H1 (cell line): ENCODE results near the gene DENND1A. TPM values are rescaled to one million over a fixed set of nuclear protein-coding genes. Genes with fewer than 3 reads are reported as not detected.

Experiments used
- CTCF ChIA-PET: fragments of 300-600 bp; sonication (Branson Sonifier 250); formaldehyde crosslinking; loops from one replicate; lab custom pipeline; 2021; ENCODE audit not compliant: partially characterized antibody; lab: Charles Lee
- POLR2A ChIA-PET: fragments of 300-600 bp; sonication (Branson Sonifier 250); formaldehyde crosslinking; loops from one replicate; lab custom pipeline; 2021; ENCODE audit warnings: inconsistent platforms; ENCODE audit not compliant: partially characterized antibody; lab: Charles Lee
- DNase-seq, 2 experiments: peaks; one replicate each; pipeline versions ENCODE4 v3.0.0 to v3.0.0-alpha.2; 2010 to 2022; ENCODE audit warnings: low spot score in 2 of 2, low read depth in 1 of 2, mixed read lengths in 1 of 2
- FAIRE-seq: peaks from 2 replicates; lab custom pipeline; 2011; peaks lifted over from hg19 to GRCh38; lab: Jason Lieb, UNC
- H2AFZ ChIP-seq: 2 replicates; pipeline ENCODE4 v1.8.1; 2012; ENCODE audit warnings: low read length, inconsistent platforms
- H2AK5ac ChIP-seq: 2 replicates; pipeline ENCODE4 v1.6.1; 2013; ENCODE audit warnings: low read depth, low read length
- H2BK120ac ChIP-seq: replicated peaks from 2 replicates; pipeline ENCODE3; 2013; ENCODE audit warnings: low read depth, low read length, inconsistent platforms
- H2BK12ac ChIP-seq: 2 replicates; pipeline ENCODE4 v1.6.1; 2013; ENCODE audit warnings: low read depth, low read length
- H2BK15ac ChIP-seq: 2 replicates; pipeline ENCODE4 v1.6.1; 2013; ENCODE audit warnings: low read length
- H2BK20ac ChIP-seq: 2 replicates; pipeline ENCODE4 v1.6.1; 2013; ENCODE audit warnings: low read length
- H2BK5ac ChIP-seq: 2 replicates; pipeline ENCODE4 v1.6.1; 2013; ENCODE audit warnings: low read depth, low read length
- H3K14ac ChIP-seq: 2 replicates; pipeline ENCODE4 v1.6.1; 2013; ENCODE audit warnings: inconsistent platforms; ENCODE audit not compliant: insufficient read length
- H3K18ac ChIP-seq: 2 replicates; pipeline ENCODE4 v1.6.1; 2013; ENCODE audit warnings: low read length; ENCODE audit errors: extremely low read depth
- H3K23ac ChIP-seq: 2 replicates; pipeline ENCODE4 v1.6.1; 2013; ENCODE audit warnings: inconsistent platforms; ENCODE audit not compliant: insufficient read length
- H3K23me2 ChIP-seq: 2 replicates; pipeline ENCODE4 v1.6.1; 2013; ENCODE audit warnings: low read depth, low read length
- H3K27ac ChIP-seq: 2 replicates; pipeline ENCODE4 v1.6.1; 2011; ENCODE audit warnings: low read depth, low read length, inconsistent platforms
- H3K27me3 ChIP-seq, 4 experiments: replicated peaks in 1 of 4; 1 replicate in 1 of 4; 2 replicates in 3 of 4; pipeline versions ENCODE4 v1.6.1 to v1.8.1; 2011 to 2013; ENCODE audit warnings: low read length in 3 of 4, mild to moderate bottlenecking in 3 of 4, inconsistent platforms in 2 of 4, mixed read lengths in 2 of 4, moderate library complexity in 1 of 4; ENCODE audit not compliant: control insufficient read depth in 3 of 4, insufficient read depth in 3 of 4; ENCODE audit errors: extremely low read depth in 1 of 4
- H3K36me3 ChIP-seq, 4 experiments: 2 replicates each; pipeline versions ENCODE4 v1.6.1 to v1.8.1; 2011 to 2013; ENCODE audit warnings: mild to moderate bottlenecking in 4 of 4, low read length in 3 of 4, moderate library complexity in 2 of 4, control low read depth in 1 of 4, inconsistent platforms in 1 of 4; ENCODE audit not compliant: insufficient read depth in 4 of 4, control insufficient read depth in 2 of 4
- H3K4ac ChIP-seq: replicated peaks from 2 replicates; pipeline ENCODE3; 2013; ENCODE audit warnings: low read length, low read depth, mixed read lengths, inconsistent platforms; ENCODE audit not compliant: insufficient read length
- H3K4me1 ChIP-seq, 4 experiments: replicated peaks in 1 of 4; 1 replicate in 1 of 4; 2 replicates in 3 of 4; pipeline versions ENCODE4 v1.6.1 to v1.8.1; 2011 to 2013; ENCODE audit warnings: low read length in 3 of 4, inconsistent platforms in 2 of 4, mixed read lengths in 1 of 4; ENCODE audit not compliant: insufficient read depth in 4 of 4, control insufficient read depth in 3 of 4
- H3K4me2 ChIP-seq, 2 experiments: 2 replicates each; pipeline versions ENCODE4 v1.6.1 to v1.8.1; 2011 to 2013; ENCODE audit warnings: low read depth in 2 of 2, low read length in 2 of 2, control low read depth in 1 of 2, inconsistent platforms in 1 of 2, mild to moderate bottlenecking in 1 of 2; ENCODE audit not compliant: insufficient read depth in 1 of 2
- H3K4me3 ChIP-seq, 4 experiments: fragments of 200-600, 300-600 bp in 1 of 4; sonication (generic), shearing (Covaris generic), sonication (Bioruptor Twin) in 1 of 4; 2 replicates each; pipeline versions ENCODE4 v1.5.1 to v1.8.1; 2011 to 2016; ENCODE audit warnings: low read length in 4 of 4, low read depth in 3 of 4, control low read depth in 2 of 4, inconsistent platforms in 2 of 4, mild to moderate bottlenecking in 2 of 4, mixed read lengths in 1 of 4, moderate library complexity in 1 of 4; ENCODE audit not compliant: insufficient read depth in 2 of 4; ENCODE audit errors: extremely low read depth in 1 of 4
- H3K56ac ChIP-seq: replicated peaks from 2 replicates; pipeline ENCODE3; 2013; ENCODE audit warnings: low read depth, mild to moderate bottlenecking, mixed read lengths, low read length, inconsistent platforms; ENCODE audit not compliant: insufficient read length
- H3K79me1 ChIP-seq: 2 replicates; pipeline ENCODE4 v1.6.1; 2013; ENCODE audit warnings: low read depth, low read length, control low read depth
- H3K79me2 ChIP-seq, 2 experiments: 2 replicates each; pipeline versions ENCODE4 v1.6.1 to v1.8.1; 2012 to 2013; ENCODE audit warnings: low read length in 2 of 2, mild to moderate bottlenecking in 2 of 2, inconsistent platforms in 1 of 2; ENCODE audit not compliant: insufficient read depth in 2 of 2, control insufficient read depth in 1 of 2
- H3K9ac ChIP-seq, 4 experiments: replicated peaks in 1 of 4; 1 replicate in 1 of 4; 2 replicates in 3 of 4; pipeline versions ENCODE4 v1.6.1 to v1.8.1; 2011 to 2013; ENCODE audit warnings: low read depth in 3 of 4, low read length in 3 of 4, control low read depth in 2 of 4, mild to moderate bottlenecking in 2 of 4, moderate library complexity in 2 of 4, inconsistent platforms in 1 of 4; ENCODE audit errors: extremely low read depth in 1 of 4
- H3K9me3 ChIP-seq, 2 experiments: 2 replicates each; pipeline versions ENCODE4 v1.6.1 to v1.8.1; 2012 to 2013; ENCODE audit warnings: mild to moderate bottlenecking in 2 of 2, moderate library complexity in 2 of 2, control low read depth in 1 of 2, inconsistent platforms in 1 of 2, low read depth in 1 of 2, low read length in 1 of 2, mixed read lengths in 1 of 2; ENCODE audit not compliant: insufficient read depth in 2 of 2
- H4K20me1 ChIP-seq, 2 experiments: replicated peaks in 1 of 2; 2 replicates each; pipeline versions ENCODE3 to v1.8.1; 2011 to 2013; ENCODE audit warnings: inconsistent platforms in 2 of 2, low read length in 2 of 2, mild to moderate bottlenecking in 1 of 2; ENCODE audit not compliant: insufficient read depth in 2 of 2, control insufficient read depth in 1 of 2
- H4K5ac ChIP-seq: 2 replicates; pipeline ENCODE4 v1.6.1; 2013; ENCODE audit warnings: low read length, low read depth, mixed read lengths, inconsistent platforms; ENCODE audit not compliant: insufficient read length
- H4K8ac ChIP-seq: 2 replicates; pipeline ENCODE4 v1.8.0; 2013; ENCODE audit warnings: mild to moderate bottlenecking, moderate library complexity, low read length, inconsistent platforms; ENCODE audit not compliant: insufficient read depth; ENCODE audit errors: extremely low read depth
- H4K91ac ChIP-seq: replicated peaks from 2 replicates; pipeline ENCODE3; 2013; ENCODE audit warnings: low read length, mixed read lengths, inconsistent platforms; ENCODE audit not compliant: insufficient read length
- MAFK ChIP-seq: IDR thresholded peaks from 2 replicates; pipeline ENCODE4 v1.6.1; 2012; ENCODE audit warnings: low read depth, mild to moderate bottlenecking, improper control_type of control experiment, low read length
- NANOG ChIP-seq: IDR thresholded peaks from 2 replicates; pipeline ENCODE4 v1.6.1; 2011; ENCODE audit warnings: low read length, low read depth, mild to moderate bottlenecking, inconsistent platforms; ENCODE audit not compliant: insufficient read depth, poor library complexity, severe bottlenecking
- POLR2AphosphoS5 ChIP-seq: IDR thresholded peaks from 2 replicates; pipeline ENCODE4 v1.6.1; 2011; ENCODE audit warnings: low read depth, low read length
- RBBP5 ChIP-seq: IDR thresholded peaks from 2 replicates; pipeline ENCODE4 v1.7.1; 2012; ENCODE audit warnings: low read depth, mild to moderate bottlenecking, inconsistent platforms, low read length, moderate library complexity, borderline replicate concordance
- RXRA ChIP-seq: IDR thresholded peaks from 2 replicates; pipeline ENCODE4 v1.6.1; 2011; ENCODE audit warnings: low read depth, mild to moderate bottlenecking, low read length, moderate library complexity; ENCODE audit not compliant: insufficient read depth
- SIRT6 ChIP-seq: IDR thresholded peaks from one replicate; pipeline ENCODE4 v1.7.1; 2012; ENCODE audit warnings: low read length, inconsistent platforms
- TAF7 ChIP-seq: optimal IDR thresholded peaks from 2 replicates; pipeline ENCODE3; 2011; ENCODE audit warnings: low read depth, mild to moderate bottlenecking, inconsistent platforms, low read length, moderate library complexity, borderline replicate concordance
- WGBS, 2 experiments: shearing (Covaris generic) in 1 of 2; methylation state at CpG; one replicate each; pipeline versions ENCODE4 v1.1.6 to v1.1.7; 2013 to 2015; ENCODE audit warnings: low lambda C conversion rate in 2 of 2, mixed read lengths in 2 of 2, inconsistent platforms in 1 of 2, low coverage in 1 of 2, missing lambda C conversion rate in 1 of 2; ENCODE audit not compliant: insufficient replicate concordance in 2 of 2, insufficient coverage in 1 of 2, insufficient read length in 1 of 2; ENCODE audit errors: extremely low coverage in 1 of 2, missing lambda C conversion rate in 1 of 2; 5-methylcytosine and 5-hydroxymethylcytosine counted together
- polyA plus RNA-seq, 7 experiments: library from polyadenylated mRNA; depleted of rRNA in 3 of 7; stranded (reverse) in 5 of 7; unstranded in 2 of 7; fragments of >200 nt in 5 of 7; fragments of 200-250 nt in 2 of 7; gene quantifications; 1 replicate in 5 of 7; 2 replicates in 1 of 7; 4 replicates in 1 of 7; pipeline versions ENCODE4 v1.2.1 to v1.2.3, GENCODE V29; 2011 to 2013; ENCODE audit warnings: missing spikeins in 2 of 7, mixed read lengths in 2 of 7
- total RNA-seq: library from RNA; stranded (reverse); fragmentation: NEBNext Ultra II Directional; extraction: Animal tissue kit (Norgen Biotek cat#: 25700); gene quantifications from 2 replicates; pipeline ENCODE4 v1.2.1, GENCODE V29; 2021

Gene DENND1A
- total and polyA plus RNA-seq, 2 of the 8 experiments (the other 6 are each of a cell fraction or from before 2014, with no cell fraction given) = 24.1 to 26.4 TPM

GRCh38 chr9:123881604-123882003 is 48.3 kb downstream of the DENND1A start:
- Histone ChIP-seq H3K79me2 (peaks cover 0 to 43% of the 10 kb centered on the region in 2 experiments; a peak in 2 of 4 replicates), H3K56ac (no peak overlapping the region), H2BK20ac (no peak overlapping the region), H3K27ac (no peak overlapping the region), H2AK5ac (peak overlapping the region; percentile 95; the same call in 1 of the 2 replicates), H3K9ac (no peak overlapping the region), H3K36me3 (peaks cover 0 to 5% (median 0%) of the 10 kb centered on the region in 4 experiments; a peak in 2 of 8 replicates), H2BK15ac (no peak overlapping the region), H2AFZ (no peak overlapping the region), H4K91ac (no peak overlapping the region), H3K4me1 (peaks cover 0 to 3% (median 0%) of the 10 kb centered on the region in 4 experiments; a peak in 1 of 7 replicates), H3K79me1 (0 out of 2 replicates have a peak, but pooled peaks cover 2% of the 10 kb centered on the region), H3K23ac (no peak overlapping the region), H3K4ac (no peak overlapping the region), H3K23me2 (no peaks in the 10 kb centered on the region), H3K4me3 (no peak overlapping the region), H4K5ac (no peak overlapping the region), H2BK12ac (no peak overlapping the region; the same call in 1 of the 2 replicates), H2BK5ac (no peak overlapping the region), H2BK120ac (no peak overlapping the region), H3K27me3 (no peaks in the 10 kb centered on the region), H4K20me1 (no peaks in the 10 kb centered on the region), H3K18ac (no peak overlapping the region), H3K4me2 (no peak overlapping the region; a peak in 1 of 4 replicates), H3K14ac (no peak overlapping the region), H4K8ac (no peak overlapping the region), H3K9me3 (no peaks in the 10 kb centered on the region)
- no peak for DNase-seq
- no peak for FAIRE-seq
- WGBS, 2 experiments = 85% methylated on average over 4 of the region's 4 CpGs; no CpG with 5 or more reads in 1 of the 2 experiments
- CTCF ChIA-PET = interaction anchor here (0.7 kb wide), 2 partner anchors 56 to 60 kb away, joined by 3 to 4 read pairs; no protein-coding TSS in a partner anchor
- TF ChIP-seq MAFK (no peak), RBBP5 (no peak), NANOG (no peak), SIRT6 (no peak), TAF7 (no peak), POLR2AphosphoS5 (no peak), RXRA (no peak)
- POLR2A ChIA-PET = no interaction called here
